OCI-LY3 (cell line): Measurements from ENCODE around the gene TAMM41.

Experiments
- EZH2phosphoT487 ChIP-seq: fragments of 200-600 bp; shearing (Covaris generic); IDR thresholded peaks from 2 replicates; pipeline ENCODE4 v1.6.1; 2018; ENCODE audit warnings: antibody characterized with exemption, mixed run types, low read depth
- TF ChIP-seq, protein P1 (sequence below): fragments of 200-600, 300-600 bp; sonication (generic); IDR thresholded peaks from 2 replicates; pipeline ENCODE4 v1.5.1; 2014; ENCODE audit warnings: antibody characterized with exemption, low read length, low read depth

DNA sequence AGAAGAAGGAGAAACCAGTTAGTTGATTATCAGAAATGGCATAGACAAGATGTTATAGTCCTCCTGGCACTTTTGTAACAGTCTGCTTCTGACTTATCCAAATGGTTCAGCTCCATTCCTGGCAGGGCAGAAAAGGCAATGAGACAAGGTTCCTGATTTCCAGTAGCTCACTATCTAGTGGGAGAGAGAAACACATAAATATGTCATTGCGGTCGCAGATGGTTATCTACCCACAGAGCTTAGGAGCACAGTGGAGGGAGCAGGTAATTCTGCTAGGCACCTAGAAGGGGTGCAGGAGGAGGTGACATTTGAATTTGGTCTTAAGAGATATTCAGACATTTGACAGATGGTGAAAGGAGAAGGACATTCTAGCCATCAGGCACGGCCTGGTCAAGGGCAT, 78.1 kb downstream of the TAMM41 start:
- TF ChIP-seq, protein P1, sequence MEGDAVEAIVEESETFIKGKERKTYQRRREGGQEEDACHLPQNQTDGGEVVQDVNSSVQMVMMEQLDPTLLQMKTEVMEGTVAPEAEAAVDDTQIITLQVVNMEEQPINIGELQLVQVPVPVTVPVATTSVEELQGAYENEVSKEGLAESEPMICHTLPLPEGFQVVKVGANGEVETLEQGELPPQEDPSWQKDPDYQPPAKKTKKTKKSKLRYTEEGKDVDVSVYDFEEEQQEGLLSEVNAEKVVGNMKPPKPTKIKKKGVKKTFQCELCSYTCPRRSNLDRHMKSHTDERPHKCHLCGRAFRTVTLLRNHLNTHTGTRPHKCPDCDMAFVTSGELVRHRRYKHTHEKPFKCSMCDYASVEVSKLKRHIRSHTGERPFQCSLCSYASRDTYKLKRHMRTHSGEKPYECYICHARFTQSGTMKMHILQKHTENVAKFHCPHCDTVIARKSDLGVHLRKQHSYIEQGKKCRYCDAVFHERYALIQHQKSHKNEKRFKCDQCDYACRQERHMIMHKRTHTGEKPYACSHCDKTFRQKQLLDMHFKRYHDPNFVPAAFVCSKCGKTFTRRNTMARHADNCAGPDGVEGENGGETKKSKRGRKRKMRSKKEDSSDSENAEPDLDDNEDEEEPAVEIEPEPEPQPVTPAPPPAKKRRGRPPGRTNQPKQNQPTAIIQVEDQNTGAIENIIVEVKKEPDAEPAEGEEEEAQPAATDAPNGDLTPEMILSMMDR = no peak
- TF ChIP-seq EZH2phosphoT487 = no peak
